NCI-H146 (cell line): ENCODE measurements around the gene PIM3.
A peak's percentile ranks its signal among the peaks of the same experiment; 100 is the strongest.

Experiments used
- DNase-seq: peaks from one replicate; lab custom pipeline; 2025; lab: John Stamatoyannopoulos, UW

Gene PIM3

GRCh38 chr22:49960159-49961004 is at the start of gene PIM3:
Gene PIM3, plus strand, starts transcription at chr22:49960772. Its CDS starts 176 bp downstream, at chr22:49960948.
- peak; percentile 93 for DNase-seq

DNA sequence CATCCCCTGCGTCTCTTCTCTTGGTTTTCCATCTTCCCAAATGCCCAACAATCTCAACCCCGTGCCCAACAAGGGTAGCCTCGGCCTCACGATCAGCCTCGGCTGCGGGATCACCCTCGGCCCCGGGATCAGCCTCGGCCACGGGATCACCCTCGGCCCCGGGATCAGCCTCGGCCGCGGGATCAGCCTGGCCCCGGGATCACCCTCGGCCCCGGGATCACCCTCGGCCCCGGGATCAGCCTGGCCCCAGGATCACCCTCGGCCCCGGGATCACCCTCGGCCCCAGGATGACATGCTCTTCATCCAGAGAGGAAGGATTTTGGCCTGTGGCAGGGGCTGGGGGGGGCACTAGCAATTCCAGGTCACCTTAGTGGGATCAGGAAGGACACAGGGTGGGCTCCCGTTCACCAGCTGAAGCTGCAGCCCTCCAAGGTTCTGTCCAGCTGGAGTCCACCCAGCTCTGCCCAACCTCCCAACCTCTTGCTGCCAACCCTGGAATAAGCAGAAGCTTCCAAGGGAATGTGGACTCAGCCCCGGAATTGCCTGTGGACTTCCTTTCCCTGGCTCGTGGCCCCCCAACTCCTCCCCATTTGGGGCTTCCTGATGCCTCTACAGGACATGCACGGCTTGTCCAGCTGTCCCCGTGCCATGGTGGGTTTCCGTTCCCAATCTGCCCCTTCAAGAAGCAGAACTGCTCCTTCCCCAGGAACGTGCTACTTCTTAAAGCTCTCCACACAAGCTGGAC is 48.5 kb upstream of the PIM3 start:
- no peak for DNase-seq

GRCh38 chr22:49913026-49913425 is 47.5 kb upstream of the PIM3 start:
- DNase-seq: no peak

GRCh38 chr22:49913446-49913845 is 47.1 kb upstream of the PIM3 start:
- no peak for DNase-seq

- DNase-seq: no peak
These were observed 46.3 kb upstream of the PIM3 start for GRCh38 chr22:49914256-49914655.

DNA sequence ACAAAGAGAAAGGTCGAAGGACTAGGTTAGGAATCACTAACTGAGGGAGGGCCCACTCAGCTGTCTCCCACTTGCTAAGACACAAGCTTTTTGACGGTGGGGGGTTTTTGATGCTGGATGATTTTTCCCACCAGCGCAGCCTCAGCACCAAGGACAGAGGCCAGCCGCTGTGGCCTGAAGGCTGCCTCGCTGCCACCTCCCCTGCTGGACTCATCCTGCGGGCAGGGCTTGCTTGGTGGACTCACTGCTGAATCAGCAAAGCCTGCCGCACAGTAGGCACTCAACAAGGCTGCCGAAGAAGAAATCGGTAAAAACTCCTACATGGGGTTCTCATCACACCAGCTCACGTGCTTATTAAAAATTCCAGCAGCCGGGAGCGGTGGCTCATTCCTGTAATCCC is 45.0 kb upstream of the PIM3 start:
- no peak for DNase-seq

- DNase-seq: no peak
These were observed 43.7 kb upstream of the PIM3 start for GRCh38 chr22:49916831-49917230.

GRCh38 chr22:49917974-49918910 is 42.3 kb upstream of the PIM3 start, which contains the start of the genes ALG12 and CRELD2:
Gene ALG12, minus strand, starts transcription at chr22:49918438. Its CDS starts 4,673 bp downstream, at chr22:49913765.
Gene CRELD2, plus strand, starts transcription at chr22:49918634. Its CDS starts 136 bp downstream, at chr22:49918770.
- DNase-seq: peak; percentile 95

- DNase-seq: no peak
These were observed 41.4 kb upstream of the PIM3 start for GRCh38 chr22:49918911-49919881.

- no peak for DNase-seq
These were observed 39.7 kb upstream of the PIM3 start for GRCh38 chr22:49920859-49921258.

- no peak for DNase-seq
These were observed 38.9 kb upstream of the PIM3 start for GRCh38 chr22:49921508-49922278.

GRCh38 chr22:49922484-49922883 is 38.1 kb upstream of the PIM3 start:
- no peak for DNase-seq

DNA sequence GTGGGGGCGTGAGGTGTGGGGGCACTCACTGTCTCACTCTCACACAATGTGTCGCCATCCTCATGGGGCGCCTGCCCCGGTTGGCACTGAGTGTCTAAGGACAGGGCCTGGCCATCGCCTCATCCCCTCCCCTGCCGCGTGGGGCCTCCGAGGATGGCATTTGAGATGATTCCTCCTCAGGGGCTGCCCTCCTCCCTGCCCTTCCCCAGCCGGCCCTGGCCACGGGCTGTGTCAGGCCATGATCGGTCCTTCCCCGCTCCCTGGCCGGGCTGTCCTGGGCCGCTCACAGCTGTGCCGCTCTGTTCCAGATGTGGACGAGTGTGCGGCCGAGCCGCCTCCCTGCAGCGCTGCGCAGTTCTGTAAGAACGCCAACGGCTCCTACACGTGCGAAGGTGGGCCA is 37.6 kb upstream of the PIM3 start:
- no peak for DNase-seq

GRCh38 chr22:49923445-49923844 is 37.1 kb upstream of the PIM3 start:
- no peak for DNase-seq

DNA sequence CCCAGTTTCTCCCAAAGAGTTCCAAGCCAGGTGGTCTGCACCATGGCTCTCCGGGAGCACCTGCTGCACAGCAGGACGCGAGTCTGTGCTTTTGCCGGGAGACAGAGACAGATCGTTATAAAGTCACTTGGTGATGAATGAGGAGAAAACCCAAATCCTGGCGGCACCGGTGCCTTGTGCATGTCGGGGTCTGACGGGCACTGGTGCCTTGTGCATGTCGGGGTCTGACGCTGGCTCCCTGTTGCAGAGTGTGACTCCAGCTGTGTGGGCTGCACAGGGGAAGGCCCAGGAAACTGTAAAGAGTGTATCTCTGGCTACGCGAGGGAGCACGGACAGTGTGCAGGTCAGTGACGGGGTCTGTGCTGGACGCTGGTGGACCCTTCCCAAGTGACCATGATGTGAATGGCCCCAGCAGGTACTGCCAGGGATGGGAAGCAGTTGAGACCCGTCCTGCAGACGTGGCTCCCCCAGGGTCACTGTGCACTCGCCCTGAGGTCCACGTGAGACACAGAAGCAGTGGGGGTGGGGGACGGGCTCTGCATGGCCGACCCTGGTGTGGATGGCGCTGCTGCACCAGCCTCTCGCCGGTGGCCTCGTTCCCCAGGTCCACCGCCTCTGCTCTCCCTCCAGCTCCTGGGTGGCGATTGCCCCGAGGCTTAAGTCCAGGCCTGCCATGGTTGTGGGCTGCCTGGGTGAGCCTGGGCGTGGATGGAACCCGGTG is 36.3 kb upstream of the PIM3 start:
- no peak for DNase-seq

GRCh38 chr22:49925525-49926128 is 34.9 kb upstream of the PIM3 start:
- no peak for DNase-seq

DNA sequence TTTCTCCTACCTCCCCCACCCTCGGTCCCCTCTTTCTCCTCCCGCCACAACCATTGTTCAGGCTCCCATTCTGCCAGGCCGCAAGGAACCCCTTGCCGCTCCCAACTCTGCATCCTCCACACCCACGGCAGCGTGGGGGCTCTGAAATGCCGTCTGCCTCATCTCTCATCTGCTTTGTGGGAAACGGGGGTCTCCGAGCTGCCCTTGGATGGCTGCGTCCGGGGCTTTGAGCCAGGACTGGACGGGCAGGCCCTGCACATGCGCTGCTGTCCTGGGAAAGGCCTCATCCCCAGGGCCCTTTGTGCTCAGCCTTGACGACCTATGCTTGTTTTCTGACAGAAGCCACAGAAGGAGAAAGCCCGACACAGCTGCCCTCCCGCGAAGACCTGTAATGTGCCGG is 33.7 kb upstream of the PIM3 start:
- DNase-seq: no peak

DNA sequence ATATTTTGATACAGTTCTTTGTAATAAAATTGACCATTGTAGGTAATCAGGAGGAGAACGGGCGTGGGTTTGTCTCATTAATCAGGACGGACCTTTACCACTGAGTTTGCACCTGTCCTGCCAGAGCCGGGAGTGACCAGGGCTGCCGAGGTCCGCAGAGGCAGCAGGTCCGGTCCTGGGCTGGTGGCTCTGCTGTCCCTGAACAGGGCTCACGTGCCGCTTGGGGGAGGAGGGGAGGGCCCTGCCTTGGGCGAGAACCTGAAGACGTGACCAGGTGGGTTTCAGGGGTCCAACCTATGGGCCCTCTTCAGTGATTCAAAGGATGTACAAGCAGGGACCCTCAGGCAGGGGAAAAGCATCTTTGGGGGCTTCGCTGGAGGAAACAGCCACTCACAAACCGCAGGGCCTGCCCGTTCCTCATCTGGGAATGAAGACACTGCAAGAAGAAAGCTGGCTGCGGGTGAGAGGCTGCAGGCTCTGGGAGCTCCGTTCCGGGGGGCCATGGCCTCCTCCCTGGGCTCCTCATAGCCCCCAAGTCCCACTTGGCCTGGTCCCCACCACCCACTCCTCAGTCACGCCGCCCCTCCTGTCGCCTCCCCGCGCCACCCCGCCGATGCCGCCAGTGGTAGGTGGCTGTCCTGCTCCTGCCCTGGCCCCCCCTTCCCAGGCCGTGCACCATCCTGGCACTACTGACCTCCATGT is 32.9 kb upstream of the PIM3 start:
- no peak for DNase-seq
